GM20000 (cell line): Measurements from ENCODE around the gene PPP4R3A.
"Not testable (repeated sequence)": the region's sequence is repeated elsewhere in the genome, so short reads cannot be mapped to it uniquely, and the experiment has no call there.

Source experiments
- DNase-seq: peaks from one replicate; pipeline ENCODE4 v3.0.0; 2012; ENCODE audit warnings: low spot score
- TF ChIP-seq, protein P1 (sequence below): IDR thresholded peaks from 2 replicates; pipeline ENCODE4 v1.5.1; 2012; ENCODE audit warnings: mild to moderate bottlenecking, control low read depth; ENCODE audit errors: extremely low read depth, missing control alignments

Gene PPP4R3A

DNA sequence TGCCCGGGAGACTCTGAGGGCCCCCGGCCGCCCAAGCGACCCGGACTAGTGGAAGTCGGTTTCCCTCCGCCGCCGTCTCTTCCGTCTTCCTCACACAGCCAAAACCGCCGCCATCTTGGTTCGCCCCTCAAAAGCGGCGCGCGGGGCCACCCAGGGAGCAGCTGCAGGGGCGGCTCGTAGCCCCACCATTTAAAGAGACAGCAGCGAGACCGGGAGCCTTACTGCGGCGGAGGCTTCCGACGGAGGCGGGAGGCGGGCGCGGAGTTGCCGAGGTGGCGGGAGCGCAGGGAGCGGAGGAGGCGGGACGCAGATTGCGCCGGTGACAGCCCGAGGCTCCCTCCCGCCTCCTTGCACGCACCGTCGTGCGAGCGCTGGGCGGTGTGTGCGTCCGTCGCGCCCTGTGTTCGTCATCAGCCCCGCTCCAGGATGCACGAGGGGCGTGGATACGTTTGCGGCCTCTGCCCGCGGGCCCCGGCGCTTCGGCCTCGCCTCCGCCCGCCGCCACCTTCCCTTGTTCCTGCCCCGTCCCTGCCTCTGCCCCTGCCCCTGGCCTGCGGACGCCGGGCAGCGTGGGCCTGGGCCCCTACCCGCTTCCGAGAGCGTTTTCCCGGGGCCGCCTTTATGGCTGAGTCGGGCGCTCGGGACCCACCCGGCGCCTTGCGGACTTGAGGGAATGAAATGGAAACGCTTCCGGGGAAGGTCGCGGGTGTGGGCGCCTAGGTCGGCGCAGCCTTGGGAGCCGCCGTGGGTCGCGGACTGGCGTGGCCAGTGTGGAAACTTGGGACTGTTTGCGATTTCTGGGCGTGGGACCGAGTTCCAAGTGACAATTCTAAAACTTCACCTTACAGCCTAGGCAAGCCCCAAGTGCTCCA, at the start of gene PPP4R3A:
TSS of gene PPP4R3A (minus strand) at position 140 of the 872 bp plus-strand sequence. CDS start 663 bp downstream, outside the sequence.
- peak; percentile 98 for DNase-seq
- TF ChIP-seq, protein P1, sequence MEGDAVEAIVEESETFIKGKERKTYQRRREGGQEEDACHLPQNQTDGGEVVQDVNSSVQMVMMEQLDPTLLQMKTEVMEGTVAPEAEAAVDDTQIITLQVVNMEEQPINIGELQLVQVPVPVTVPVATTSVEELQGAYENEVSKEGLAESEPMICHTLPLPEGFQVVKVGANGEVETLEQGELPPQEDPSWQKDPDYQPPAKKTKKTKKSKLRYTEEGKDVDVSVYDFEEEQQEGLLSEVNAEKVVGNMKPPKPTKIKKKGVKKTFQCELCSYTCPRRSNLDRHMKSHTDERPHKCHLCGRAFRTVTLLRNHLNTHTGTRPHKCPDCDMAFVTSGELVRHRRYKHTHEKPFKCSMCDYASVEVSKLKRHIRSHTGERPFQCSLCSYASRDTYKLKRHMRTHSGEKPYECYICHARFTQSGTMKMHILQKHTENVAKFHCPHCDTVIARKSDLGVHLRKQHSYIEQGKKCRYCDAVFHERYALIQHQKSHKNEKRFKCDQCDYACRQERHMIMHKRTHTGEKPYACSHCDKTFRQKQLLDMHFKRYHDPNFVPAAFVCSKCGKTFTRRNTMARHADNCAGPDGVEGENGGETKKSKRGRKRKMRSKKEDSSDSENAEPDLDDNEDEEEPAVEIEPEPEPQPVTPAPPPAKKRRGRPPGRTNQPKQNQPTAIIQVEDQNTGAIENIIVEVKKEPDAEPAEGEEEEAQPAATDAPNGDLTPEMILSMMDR: no peak

DNA sequence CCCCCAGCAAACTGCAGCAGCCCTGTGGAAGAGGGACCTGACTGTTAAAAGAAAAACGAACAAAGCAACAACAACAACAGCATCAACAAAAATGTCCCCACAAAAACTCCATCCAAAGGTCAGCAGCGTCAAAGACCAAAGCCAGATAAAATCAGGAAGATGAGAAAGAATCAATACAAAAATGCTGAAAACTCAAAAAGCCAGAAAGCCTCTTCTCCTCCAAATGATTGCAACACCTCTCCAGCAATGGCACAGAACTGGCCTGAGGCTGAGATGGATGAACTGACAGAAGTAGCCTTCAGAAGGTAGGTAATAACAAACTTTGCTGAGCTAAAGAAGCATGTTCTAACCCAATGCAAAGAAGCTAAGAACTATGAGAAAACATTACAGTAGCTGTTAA, 45.4 kb upstream of the PPP4R3A start:
- TF ChIP-seq, protein P1: no peak
- no peak for DNase-seq

- no peak for DNase-seq
- TF ChIP-seq, protein P1: no peak
These were observed 44.6 kb upstream of the PPP4R3A start for GRCh38 chr14:91554535-91555332.

GRCh38 chr14:91548108-91548507, 38.0 kb upstream of the PPP4R3A start:
- no peak for DNase-seq
- TF ChIP-seq, protein P1: no peak

DNA sequence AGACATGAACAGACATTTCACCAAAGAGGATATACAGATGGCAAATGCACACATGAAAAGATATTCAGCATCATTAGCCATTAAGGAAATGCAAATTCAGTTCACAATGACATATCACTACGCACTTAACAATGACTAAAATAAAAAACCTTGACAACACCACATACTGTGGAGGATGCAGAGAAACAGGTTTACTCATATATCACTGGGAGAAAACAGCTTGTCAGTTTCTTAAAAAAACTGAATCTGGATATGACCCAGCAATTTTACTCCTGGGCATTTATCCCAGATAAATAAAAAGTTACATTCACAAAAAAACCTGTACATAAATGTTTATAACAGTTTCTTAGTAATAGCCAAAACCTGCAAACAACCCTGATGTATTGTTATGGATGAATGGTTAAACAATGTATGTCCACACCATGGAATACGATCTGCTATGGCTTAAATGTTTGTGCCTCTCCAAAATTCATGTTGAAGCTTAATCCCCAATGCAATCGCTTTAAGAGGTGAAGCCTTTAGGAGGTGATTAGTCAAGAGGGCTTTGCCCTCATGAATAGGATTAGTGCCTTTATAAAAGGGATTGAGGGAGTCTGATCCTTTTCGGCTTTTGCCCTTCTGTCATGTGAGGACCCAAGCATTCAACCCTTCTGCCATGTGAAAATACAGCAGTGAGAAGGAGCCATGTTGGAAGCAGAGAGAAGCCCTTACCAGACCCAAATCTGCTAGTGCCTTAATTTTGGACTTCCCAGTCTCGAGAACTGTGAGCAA, 36.0 kb upstream of the PPP4R3A start:
- DNase-seq: no peak
- TF ChIP-seq, protein P1: no peak

DNA sequence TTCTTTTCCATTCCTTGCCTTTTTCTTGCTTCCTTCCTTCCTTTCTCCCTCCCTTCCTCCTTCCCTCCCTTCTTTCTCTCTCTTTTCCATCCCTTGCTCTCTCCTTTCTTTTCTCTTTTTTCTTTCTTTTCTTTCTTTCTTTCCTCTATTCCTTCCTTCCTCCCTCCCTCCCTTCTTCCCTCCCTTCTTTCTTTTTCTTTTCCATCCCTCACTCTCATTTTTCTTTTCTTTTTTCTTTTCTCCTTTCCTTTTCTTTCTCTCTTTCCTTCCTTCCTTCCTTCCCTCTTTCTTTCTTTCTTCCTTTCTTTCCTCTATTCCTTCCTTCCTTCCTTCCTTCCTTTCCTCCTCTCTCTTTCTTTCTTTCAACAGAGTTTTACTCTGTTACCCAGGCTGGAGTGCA, 35.1 kb upstream of the PPP4R3A start:
- TF ChIP-seq, protein P1: no peak
- no peak for DNase-seq

- TF ChIP-seq, protein P1: no peak
- DNase-seq: no peak
These were observed 26.2 kb upstream of the PPP4R3A start for GRCh38 chr14:91536327-91536726.

GRCh38 chr14:91534059-91534458, 23.9 kb upstream of the PPP4R3A start:
- not testable (repeated sequence) for DNase-seq
